IPS-18a (cell line): Measurements from ENCODE around the gene C16orf54.
"Not testable (repeated sequence)": the region's sequence is repeated elsewhere in the genome, so short reads cannot be mapped to it uniquely, and the experiment has no call there.

Experiments used
- H3K27ac ChIP-seq: one replicate; pipeline ENCODE4 v1.5.1; 2013; ENCODE audit warnings: low read length
- H3K27me3 ChIP-seq: one replicate; pipeline ENCODE4 v1.6.1; 2013; ENCODE audit warnings: mild to moderate bottlenecking, low read length; ENCODE audit not compliant: control insufficient read depth, insufficient read depth
- H3K36me3 ChIP-seq: one replicate; pipeline ENCODE4 v1.6.1; 2013; ENCODE audit warnings: low read depth, low read length; ENCODE audit not compliant: control insufficient read depth
- H3K4me1 ChIP-seq: one replicate; pipeline ENCODE4 v1.6.1; 2013; ENCODE audit warnings: low read depth, low read length; ENCODE audit not compliant: control insufficient read depth
- H3K4me3 ChIP-seq: one replicate; pipeline ENCODE4 v1.5.1; 2013; ENCODE audit warnings: low read length
- H3K9ac ChIP-seq: one replicate; pipeline ENCODE4 v1.6.1; 2013; ENCODE audit warnings: mild to moderate bottlenecking, low read length, moderate library complexity
- H3K9me3 ChIP-seq: one replicate; pipeline ENCODE4 v1.6.1; 2013; ENCODE audit warnings: low read depth, low read length; ENCODE audit not compliant: control insufficient read depth

The C16orf54 gene

GRCh38 chr16:29736112-29736511, 9.7 kb downstream of the C16orf54 start:
- Histone ChIP-seq H3K27me3 (no peaks in the 10 kb centered on the region), H3K9me3 (no peaks in the 10 kb centered on the region), H3K27ac (no peak overlapping the region), H3K36me3 (peaks cover 35% of the 10 kb centered on the region), H3K9ac (no peak overlapping the region), H3K4me3 (no peak overlapping the region), H3K4me1 (no peaks in the 10 kb centered on the region)

DNA sequence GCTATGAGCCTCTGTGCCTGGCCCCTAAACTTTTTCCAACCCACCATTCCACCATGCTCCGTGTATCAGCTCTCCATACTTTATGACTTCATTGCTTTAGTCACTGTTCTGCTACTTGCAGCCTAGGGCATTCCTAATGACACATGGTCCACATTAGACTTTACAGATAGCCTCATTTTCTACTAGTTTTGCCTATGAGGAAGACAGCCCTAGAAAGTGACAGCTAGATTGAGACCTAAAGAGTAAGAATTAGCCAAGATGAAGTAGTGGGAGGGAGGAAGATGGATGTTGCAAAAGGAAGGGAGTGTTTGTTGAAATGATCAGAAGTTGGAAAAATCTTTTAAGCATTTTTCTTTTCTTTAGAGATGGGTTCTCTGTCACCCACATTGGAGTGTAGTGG, 11.0 kb downstream of the C16orf54 start:
- Histone ChIP-seq H3K9ac (no peak overlapping the region), H3K4me3 (no peak overlapping the region), H3K36me3 (peaks cover 40% of the 10 kb centered on the region), H3K4me1 (no peaks in the 10 kb centered on the region), H3K27me3 (no peaks in the 10 kb centered on the region), H3K27ac (no peak overlapping the region), H3K9me3 (no peaks in the 10 kb centered on the region)

GRCh38 chr16:29731768-29732601, 13.8 kb downstream of the C16orf54 start:
- not testable (repeated sequence) for H3K4me3 ChIP-seq, H3K4me1 ChIP-seq, H3K9ac ChIP-seq, H3K9me3 ChIP-seq, H3K27me3 ChIP-seq, H3K27ac ChIP-seq
- H3K36me3 ChIP-seq = peaks cover 49% of the 10 kb centered on the region

DNA sequence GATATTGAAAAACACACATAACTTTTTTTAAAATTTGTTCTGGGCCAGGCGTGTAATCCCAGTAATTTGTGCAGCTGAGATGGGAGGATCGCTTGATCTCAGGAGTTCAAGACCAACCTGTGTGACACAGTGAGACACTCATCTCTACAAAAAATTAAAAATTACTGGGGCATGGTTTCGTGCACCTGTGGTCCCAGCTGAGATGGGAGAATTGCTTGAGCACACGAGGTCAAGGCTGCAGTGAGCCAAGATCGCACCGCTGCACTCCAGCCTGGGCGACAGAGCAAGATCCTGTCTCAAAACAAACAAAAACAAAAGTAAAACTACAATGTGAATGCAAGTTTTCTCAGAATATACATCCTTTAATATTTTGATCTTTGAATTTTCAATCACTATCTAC, 15.1 kb downstream of the C16orf54 start:
- Histone ChIP-seq H3K4me3 (no peak overlapping the region), H3K27me3 (no peaks in the 10 kb centered on the region), H3K9ac (no peak overlapping the region), H3K9me3 (no peaks in the 10 kb centered on the region), H3K36me3 (peaks cover 52% of the 10 kb centered on the region), H3K4me1 (no peaks in the 10 kb centered on the region), H3K27ac (no peak overlapping the region)

DNA sequence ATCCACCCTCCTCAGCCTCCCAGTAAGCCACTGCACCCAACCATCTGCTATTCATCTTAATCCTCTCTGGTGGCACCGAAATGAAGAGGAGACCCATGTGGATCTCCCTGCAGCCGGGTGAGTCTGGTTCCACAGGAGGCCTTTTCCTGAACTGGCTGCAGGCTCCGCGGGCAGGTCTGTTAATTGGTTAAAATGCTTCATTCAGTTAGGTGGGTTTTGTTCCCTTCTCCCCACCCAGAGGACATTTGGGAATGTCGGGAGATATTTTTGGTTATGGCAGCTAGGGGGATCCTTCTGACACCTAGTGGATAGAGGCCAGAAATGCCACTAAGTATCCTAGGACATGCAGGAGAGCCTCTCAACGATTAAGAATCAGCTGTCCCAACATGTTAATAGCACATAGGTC, 16.7 kb downstream of the C16orf54 start:
- H3K4me3 ChIP-seq = no peak overlapping the region
- H3K27ac ChIP-seq = no peak overlapping the region
- H3K36me3 ChIP-seq = peaks cover 46% of the 10 kb centered on the region
- no peaks in the 10 kb centered on the region for H3K9me3 ChIP-seq
- H3K4me1 ChIP-seq = no peaks in the 10 kb centered on the region
- H3K9ac ChIP-seq = no peak overlapping the region
- no peaks in the 10 kb centered on the region for H3K27me3 ChIP-seq

- Histone ChIP-seq H3K9me3 (no peaks in the 10 kb centered on the region), H3K36me3 (peaks cover 45% of the 10 kb centered on the region), H3K4me3 (no peak overlapping the region), H3K9ac (no peak overlapping the region), H3K4me1 (no peaks in the 10 kb centered on the region), H3K27me3 (no peaks in the 10 kb centered on the region), H3K27ac (no peak overlapping the region)
These were observed 18.3 kb downstream of the C16orf54 start for GRCh38 chr16:29727452-29727851.

- Histone ChIP-seq H3K27me3 (no peaks in the 10 kb centered on the region), H3K9ac (no peak overlapping the region), H3K27ac (no peak overlapping the region), H3K4me3 (no peak overlapping the region), H3K9me3 (no peaks in the 10 kb centered on the region), H3K4me1 (no peaks in the 10 kb centered on the region), H3K36me3 (peaks cover 45% of the 10 kb centered on the region)
These were observed 18.9 kb downstream of the C16orf54 start for GRCh38 chr16:29726845-29727377.

- H3K4me1 ChIP-seq = not testable (repeated sequence)
These were observed 24.5 kb downstream of the C16orf54 start for GRCh38 chr16:29721167-29721879.

GRCh38 chr16:29720703-29721102, 25.1 kb downstream of the C16orf54 start:
- Histone ChIP-seq H3K4me1 (peaks cover 10% of the 10 kb centered on the region), H3K9ac (no peak overlapping the region), H3K4me3 (no peak overlapping the region), H3K9me3 (no peaks in the 10 kb centered on the region), H3K27me3 (no peaks in the 10 kb centered on the region), H3K36me3 (peaks cover 21% of the 10 kb centered on the region), H3K27ac (no peak overlapping the region)

More at GRCh38 chr16:29721167-29721879, 24.5 kb downstream of the C16orf54 start:
- not testable (repeated sequence) for H3K27me3 ChIP-seq, H3K27ac ChIP-seq, H3K9ac ChIP-seq, H3K4me3 ChIP-seq, H3K9me3 ChIP-seq
- peaks cover 22% of the 10 kb centered on the region for H3K36me3 ChIP-seq

- Histone ChIP-seq H3K27me3 (no peaks in the 10 kb centered on the region), H3K9me3 (no peaks in the 10 kb centered on the region), H3K36me3 (peaks cover 31% of the 10 kb centered on the region), H3K9ac (no peak overlapping the region), H3K27ac (no peak overlapping the region), H3K4me3 (no peak overlapping the region), H3K4me1 (peaks cover 10% of the 10 kb centered on the region)
These were observed 26.7 kb downstream of the C16orf54 start for GRCh38 chr16:29719063-29719462.

DNA sequence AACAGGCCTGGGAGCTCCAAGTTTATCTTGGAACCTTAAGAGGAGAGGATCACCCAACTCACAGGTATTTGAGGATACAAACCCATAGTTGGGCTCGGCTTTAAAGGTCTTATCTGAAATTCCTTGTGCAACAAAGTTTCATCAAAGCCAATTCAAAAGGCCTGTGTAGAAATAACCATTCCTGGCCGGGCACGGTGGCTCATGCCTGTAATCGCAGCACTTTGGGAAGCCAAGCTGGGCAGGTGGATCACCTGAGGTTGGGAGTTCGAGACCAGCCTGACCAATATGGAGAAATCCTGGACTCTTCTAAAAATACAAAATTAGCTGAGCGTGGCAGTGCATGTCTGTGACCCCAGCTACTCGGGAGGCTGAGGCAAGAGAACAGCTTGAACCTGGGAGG, 28.7 kb downstream of the C16orf54 start:
- H3K4me1 ChIP-seq = peaks cover 10% of the 10 kb centered on the region
- H3K9ac ChIP-seq = no peak overlapping the region
- no peak overlapping the region for H3K27ac ChIP-seq
- H3K27me3 ChIP-seq = no peaks in the 10 kb centered on the region
- no peaks in the 10 kb centered on the region for H3K9me3 ChIP-seq
- no peak overlapping the region for H3K4me3 ChIP-seq
- H3K36me3 ChIP-seq = peaks cover 35% of the 10 kb centered on the region
